Measurements from ENCODE around the gene TEX52. TPM values are rescaled to one million over a fixed set of nuclear protein-coding genes. Genes with fewer than 3 reads are reported as not detected.

TEX52 gene
- total RNA-seq, 4 donors from 2014 or later: not detected

- no peaks in the 10 kb centered on the region for H3K27me3 ChIP-seq
- TF ChIP-seq POLR2AphosphoS5 (IDR thresholded peaks at IDR 0.05) (no peak), POLR2A (IDR thresholded peaks at IDR 0.05) (no peak), EP300 (IDR thresholded peaks at IDR 0.05; ENCODE audit: low read depth) (no peak)
- TF ChIP-seq, protein P1, sequence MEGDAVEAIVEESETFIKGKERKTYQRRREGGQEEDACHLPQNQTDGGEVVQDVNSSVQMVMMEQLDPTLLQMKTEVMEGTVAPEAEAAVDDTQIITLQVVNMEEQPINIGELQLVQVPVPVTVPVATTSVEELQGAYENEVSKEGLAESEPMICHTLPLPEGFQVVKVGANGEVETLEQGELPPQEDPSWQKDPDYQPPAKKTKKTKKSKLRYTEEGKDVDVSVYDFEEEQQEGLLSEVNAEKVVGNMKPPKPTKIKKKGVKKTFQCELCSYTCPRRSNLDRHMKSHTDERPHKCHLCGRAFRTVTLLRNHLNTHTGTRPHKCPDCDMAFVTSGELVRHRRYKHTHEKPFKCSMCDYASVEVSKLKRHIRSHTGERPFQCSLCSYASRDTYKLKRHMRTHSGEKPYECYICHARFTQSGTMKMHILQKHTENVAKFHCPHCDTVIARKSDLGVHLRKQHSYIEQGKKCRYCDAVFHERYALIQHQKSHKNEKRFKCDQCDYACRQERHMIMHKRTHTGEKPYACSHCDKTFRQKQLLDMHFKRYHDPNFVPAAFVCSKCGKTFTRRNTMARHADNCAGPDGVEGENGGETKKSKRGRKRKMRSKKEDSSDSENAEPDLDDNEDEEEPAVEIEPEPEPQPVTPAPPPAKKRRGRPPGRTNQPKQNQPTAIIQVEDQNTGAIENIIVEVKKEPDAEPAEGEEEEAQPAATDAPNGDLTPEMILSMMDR (IDR thresholded peaks at IDR 0.05): no peak
- in situ Hi-C loops (cut with MboI; ENCODE audit: low pct_ligation_motif_present in 1 of 4, low pct_unique_long_range_greater_than_20kb in 1 of 4, low sequenced_read_pairs in 3 of 4): no loop called here
- 65 to 73% methylated on average over 4 of the region's 4 CpGs for whole genome bisulfite sequencing, 2 donors (ENCODE audit: low coverage in 1 of 2)
- DNase-seq: no peak
- intact Hi-C loops (cut with DNase I; ENCODE audit: low total_unique reads): no loop called here
- no peaks in the 10 kb centered on the region for H3K9me3 ChIP-seq
- peaks cover 0 to 13% (median 7%) of the 10 kb centered on the region in 4 donors for H3K4me1 ChIP-seq
- H3K36me3 ChIP-seq: no peaks in the 10 kb centered on the region
- no peak overlapping the region for H3K27ac ChIP-seq
- no peak overlapping the region for H3K4me3 ChIP-seq
Observed at GRCh38 chr12:2835691-2836403, 21.0 kb downstream of the TEX52 start.

DNA sequence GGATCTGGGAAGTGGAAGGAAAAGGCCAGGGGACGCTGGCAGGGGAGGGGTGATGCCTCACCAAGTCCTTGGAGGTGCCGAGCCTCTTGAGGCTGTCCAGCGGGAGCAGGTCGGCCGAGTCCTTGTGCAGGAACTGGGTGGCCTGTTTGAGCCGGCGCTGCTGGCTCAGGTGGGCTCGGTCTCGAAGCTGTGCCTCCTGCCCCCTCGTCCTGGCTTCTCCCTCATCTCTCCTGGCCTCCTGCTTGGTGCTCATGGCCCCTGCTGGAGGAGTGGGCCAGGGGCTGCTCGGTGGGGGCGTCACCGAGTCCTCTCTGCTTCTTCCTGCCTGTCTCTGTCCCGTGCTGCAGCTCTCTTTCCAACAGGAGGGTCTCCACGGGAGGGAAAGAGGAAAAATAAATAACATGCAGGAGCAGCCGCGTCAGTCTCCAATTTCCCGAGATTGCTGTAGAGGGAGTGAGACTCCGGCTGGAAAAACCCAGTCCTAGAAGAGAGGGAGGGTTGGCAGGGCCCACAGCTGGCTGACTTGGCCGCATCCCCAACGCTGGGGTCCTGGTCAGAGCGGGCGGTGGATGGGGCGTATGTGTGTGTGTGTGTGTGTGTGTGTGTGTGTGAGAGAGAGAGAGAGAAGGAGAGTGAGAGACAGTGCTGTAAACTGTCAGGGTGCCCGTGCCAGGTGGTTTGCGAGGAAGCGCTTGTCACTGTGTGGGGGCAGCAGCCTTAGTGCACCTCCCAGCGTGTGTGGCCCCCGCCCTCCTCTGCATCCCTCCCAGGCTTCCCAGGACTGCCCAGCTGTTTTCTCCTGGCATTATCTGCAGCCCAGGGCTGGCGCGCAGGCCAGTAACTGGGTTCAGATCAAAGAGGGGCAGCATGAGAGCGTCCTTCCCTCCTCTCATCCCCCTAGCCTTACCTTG lies 22.0 kb downstream of the TEX52 start, which contains the start of gene NRIP2:
Gene NRIP2 (minus strand): TSS at position 455 of the 911 bp plus-strand sequence. CDS start 52 bp downstream, at position 403.
- peak within 1 kb of the TSS in 2 of 4 donors; percentile 2 to 17 for H3K4me3 ChIP-seq

GRCh38 chr12:2833810-2834209 lies 23.0 kb downstream of the TEX52 start:
- DNase-seq: no peak
- H3K4me3 ChIP-seq: no peak overlapping the region
- peaks cover 0 to 13% (median 7%) of the 10 kb centered on the region in 4 donors for H3K4me1 ChIP-seq
- WGBS, 2 donors (ENCODE audit: low coverage in 1 of 2): 67 to 82% methylated on average over 1 to 9 of the region's 9 CpGs
- H3K9me3 ChIP-seq: no peaks in the 10 kb centered on the region
- no peaks in the 10 kb centered on the region for H3K36me3 ChIP-seq
- TF ChIP-seq POLR2A (IDR thresholded peaks at IDR 0.05) (no peak), POLR2AphosphoS5 (IDR thresholded peaks at IDR 0.05) (no peak), EP300 (IDR thresholded peaks at IDR 0.05; ENCODE audit: low read depth) (no peak)
- TF ChIP-seq, protein P1 (IDR thresholded peaks at IDR 0.05): no peak
- in situ Hi-C loops (cut with MboI; ENCODE audit: low pct_ligation_motif_present in 1 of 4, low pct_unique_long_range_greater_than_20kb in 1 of 4, low sequenced_read_pairs in 3 of 4): no loop called here
- peak overlapping the region in 1 of 4 donors; percentile 24 for H3K27ac ChIP-seq
- intact Hi-C loops (cut with DNase I; ENCODE audit: low total_unique reads): no loop called here
- H3K27me3 ChIP-seq: no peaks in the 10 kb centered on the region

More for the DNA sequence above, 22.0 kb downstream of the TEX52 start, which contains the start of gene NRIP2:
- intact Hi-C loops (cut with DNase I; ENCODE audit: low total_unique reads): no loop called here
- H3K27ac ChIP-seq: peak within 1 kb of the TSS in 1 of 4 donors; percentile 24
- 9 to 35% methylated on average over 7 to 32 of the region's 32 CpGs for WGBS, 2 donors (ENCODE audit: low coverage in 1 of 2)
- in situ Hi-C loops (cut with MboI; ENCODE audit: low pct_ligation_motif_present in 1 of 4, low pct_unique_long_range_greater_than_20kb in 1 of 4, low sequenced_read_pairs in 3 of 4): no loop called here
- no peaks in the 10 kb centered on the region for H3K27me3 ChIP-seq
- TF ChIP-seq POLR2A (IDR thresholded peaks at IDR 0.05) (no peak), EP300 (IDR thresholded peaks at IDR 0.05; ENCODE audit: low read depth) (no peak), POLR2AphosphoS5 (IDR thresholded peaks at IDR 0.05) (no peak)
- TF ChIP-seq, protein P1 (IDR thresholded peaks at IDR 0.05): no peak
- H3K4me1 ChIP-seq: peaks cover 0 to 13% (median 7%) of the 10 kb centered on the region in 4 donors
- no peaks in the 10 kb centered on the region for H3K9me3 ChIP-seq
- no peaks in the 10 kb centered on the region for H3K36me3 ChIP-seq
- DNase-seq: no peak

DNA sequence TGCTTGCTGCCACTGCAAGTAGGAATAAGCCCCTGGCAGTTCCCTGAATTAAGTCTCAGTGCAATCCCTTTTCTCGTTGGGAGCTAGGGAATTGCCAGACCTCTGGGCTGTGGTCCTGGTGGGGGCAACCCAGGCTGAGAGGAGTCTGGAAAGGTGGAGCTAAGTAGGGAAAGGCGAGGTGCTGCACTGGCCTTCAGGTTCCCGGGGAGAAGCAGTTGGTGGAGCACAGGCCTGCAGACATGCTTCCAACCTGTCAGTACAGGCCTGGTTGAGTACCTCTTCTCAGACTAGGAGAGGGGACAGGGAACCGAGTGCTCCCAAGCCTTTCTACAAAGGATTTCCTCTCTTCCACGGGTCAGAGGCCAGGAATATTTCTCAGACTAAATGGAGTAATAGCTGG lies 23.5 kb downstream of the TEX52 start:
- in situ Hi-C loops (cut with MboI; ENCODE audit: low pct_ligation_motif_present in 1 of 4, low pct_unique_long_range_greater_than_20kb in 1 of 4, low sequenced_read_pairs in 3 of 4): no loop called here
- Histone ChIP-seq H3K9me3 (no peaks in the 10 kb centered on the region), H3K4me3 (no peak overlapping the region), H3K27me3 (no peaks in the 10 kb centered on the region), H3K27ac (no peak overlapping the region), H3K4me1 (peaks cover 0 to 13% (median 7%) of the 10 kb centered on the region in 4 donors), H3K36me3 (no peaks in the 10 kb centered on the region)
- no peak for DNase-seq
- intact Hi-C loops (cut with DNase I; ENCODE audit: low total_unique reads): no loop called here
- TF ChIP-seq POLR2A (IDR thresholded peaks at IDR 0.05) (no peak), POLR2AphosphoS5 (IDR thresholded peaks at IDR 0.05) (no peak), EP300 (IDR thresholded peaks at IDR 0.05; ENCODE audit: low read depth) (no peak)
- TF ChIP-seq, protein P1 (IDR thresholded peaks at IDR 0.05): no peak
- WGBS, 2 donors (ENCODE audit: low coverage in 1 of 2): 71 to 83% methylated on average over 1 to 5 of the region's 5 CpGs
